ENCODE data around the gene TPCN2.

Gene TPCN2

GRCh38 chr11:69113646-69114340 is 65.1 kb downstream of the TPCN2 start:
- no peak for DNase-seq

GRCh38 chr11:69114362-69114761 is 65.6 kb downstream of the TPCN2 start:
- DNase-seq, result no peak

- DNase-seq, result no peak
Observed at GRCh38 chr11:69114811-69115523, 66.2 kb downstream of the TPCN2 start.

- no peak for DNase-seq
Observed at GRCh38 chr11:69115586-69116560, 67.1 kb downstream of the TPCN2 start.

GRCh38 chr11:69116671-69117070 is 67.9 kb downstream of the TPCN2 start:
- no peak for DNase-seq

GRCh38 chr11:69119190-69119589 is 70.5 kb downstream of the TPCN2 start:
- DNase-seq, result no peak

GRCh38 chr11:69120096-69120875 is 71.6 kb downstream of the TPCN2 start:
- no peak for DNase-seq

- DNase-seq, result no peak
Observed at GRCh38 chr11:69121021-69121420, 72.3 kb downstream of the TPCN2 start.

GRCh38 chr11:69121621-69122325 is 73.0 kb downstream of the TPCN2 start:
- DNase-seq, result no peak

GRCh38 chr11:69122326-69122629 is 73.5 kb downstream of the TPCN2 start:
- no peak for DNase-seq

GRCh38 chr11:69122630-69123431 is 74.1 kb downstream of the TPCN2 start:
- no peak for DNase-seq

GRCh38 chr11:69123593-69124545 is 75.1 kb downstream of the TPCN2 start:
- no peak for DNase-seq

- DNase-seq, result no peak
Observed at GRCh38 chr11:69125861-69126260, 77.1 kb downstream of the TPCN2 start.

- no peak for DNase-seq
Observed at GRCh38 chr11:69126286-69126685, 77.6 kb downstream of the TPCN2 start.

- DNase-seq, result no peak
Observed at GRCh38 chr11:69127081-69127850, 78.5 kb downstream of the TPCN2 start.

GRCh38 chr11:69127884-69128283 is 79.2 kb downstream of the TPCN2 start:
- DNase-seq, result no peak

GRCh38 chr11:69129053-69129452 is 80.3 kb downstream of the TPCN2 start:
- DNase-seq, result no peak

- no peak for DNase-seq
Observed at GRCh38 chr11:69129647-69130046, 80.9 kb downstream of the TPCN2 start.

- DNase-seq, result no peak
Observed at GRCh38 chr11:69130654-69131053, 81.9 kb downstream of the TPCN2 start.
